ENCODE data around the gene CTIF.

Gene CTIF

DNA sequence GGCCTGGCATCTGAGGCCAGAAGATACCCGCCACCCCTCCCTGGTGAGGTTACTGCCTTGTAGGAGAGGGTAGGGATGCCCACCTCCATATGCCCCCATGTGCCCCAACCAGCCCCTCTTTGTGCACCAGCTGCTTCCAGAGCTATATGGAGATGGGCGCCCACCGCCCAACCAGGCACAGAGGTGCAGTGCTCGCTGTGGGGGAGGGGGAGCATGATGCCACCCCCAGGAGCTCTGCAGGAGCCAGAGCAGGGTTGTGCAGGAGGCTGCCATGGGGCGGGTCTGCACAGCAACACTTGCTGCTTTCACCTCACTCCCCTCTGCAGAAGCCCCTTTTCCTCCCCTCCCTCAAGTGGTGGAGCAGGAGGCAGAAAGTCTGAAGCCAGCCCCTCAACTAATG, 237.3 kb downstream of the CTIF start:
- TF ChIP-seq, protein P1, sequence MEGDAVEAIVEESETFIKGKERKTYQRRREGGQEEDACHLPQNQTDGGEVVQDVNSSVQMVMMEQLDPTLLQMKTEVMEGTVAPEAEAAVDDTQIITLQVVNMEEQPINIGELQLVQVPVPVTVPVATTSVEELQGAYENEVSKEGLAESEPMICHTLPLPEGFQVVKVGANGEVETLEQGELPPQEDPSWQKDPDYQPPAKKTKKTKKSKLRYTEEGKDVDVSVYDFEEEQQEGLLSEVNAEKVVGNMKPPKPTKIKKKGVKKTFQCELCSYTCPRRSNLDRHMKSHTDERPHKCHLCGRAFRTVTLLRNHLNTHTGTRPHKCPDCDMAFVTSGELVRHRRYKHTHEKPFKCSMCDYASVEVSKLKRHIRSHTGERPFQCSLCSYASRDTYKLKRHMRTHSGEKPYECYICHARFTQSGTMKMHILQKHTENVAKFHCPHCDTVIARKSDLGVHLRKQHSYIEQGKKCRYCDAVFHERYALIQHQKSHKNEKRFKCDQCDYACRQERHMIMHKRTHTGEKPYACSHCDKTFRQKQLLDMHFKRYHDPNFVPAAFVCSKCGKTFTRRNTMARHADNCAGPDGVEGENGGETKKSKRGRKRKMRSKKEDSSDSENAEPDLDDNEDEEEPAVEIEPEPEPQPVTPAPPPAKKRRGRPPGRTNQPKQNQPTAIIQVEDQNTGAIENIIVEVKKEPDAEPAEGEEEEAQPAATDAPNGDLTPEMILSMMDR (IDR thresholded peaks at IDR 0.05; ENCODE audit: insufficient read depth, low read length, poor library complexity, severe bottlenecking) = no peak
- no peak for TF ChIP-seq EZH2phosphoT487 (conservative IDR thresholded peaks at IDR 0.05; ENCODE audit: low read length)
- no peaks in the 10 kb centered on the region for H3F3A ChIP-seq (ENCODE audit: insufficient read depth)
- no peaks in the 10 kb centered on the region for H3K9me3 ChIP-seq (ENCODE audit: insufficient read depth, low read length)
- no peak overlapping the region for H2AFZ ChIP-seq (ENCODE audit: low read depth, low read length, severe bottlenecking)
- no peaks in the 10 kb centered on the region for H3K27me3 ChIP-seq (ENCODE audit: low read length)
- H3K79me2 ChIP-seq (ENCODE audit: insufficient read depth, low read length) = no peaks in the 10 kb centered on the region
- H4K20me1 ChIP-seq (ENCODE audit: low read depth, low read length) = no peaks in the 10 kb centered on the region
- no peak overlapping the region for H3K4me2 ChIP-seq (ENCODE audit: low read depth, low read length, poor library complexity, severe bottlenecking)
- H3K9ac ChIP-seq (ENCODE audit: low read length) = no peak overlapping the region
- H3K4me3 ChIP-seq (ENCODE audit: insufficient read depth, low read length, poor library complexity, severe bottlenecking) = no peak overlapping the region
- no peaks in the 10 kb centered on the region for H3K9me2 ChIP-seq (replicated peaks; ENCODE audit: insufficient read depth, low read length)
- no peak overlapping the region for H3K27ac ChIP-seq (ENCODE audit: low read depth, low read length)
- no peaks in the 10 kb centered on the region for H3K36me3 ChIP-seq (ENCODE audit: low read length)

- Histone ChIP-seq H3K9me3 (ENCODE audit: insufficient read depth, low read length) (no peaks in the 10 kb centered on the region), H3K9ac (ENCODE audit: low read length) (no peak overlapping the region), H3K27me3 (ENCODE audit: low read length) (no peaks in the 10 kb centered on the region), H3K27ac (ENCODE audit: low read depth, low read length) (no peak overlapping the region), H3K36me3 (ENCODE audit: low read length) (no peaks in the 10 kb centered on the region), H3K4me2 (ENCODE audit: low read depth, low read length, poor library complexity, severe bottlenecking) (no peak overlapping the region), H3K9me2 (replicated peaks; ENCODE audit: insufficient read depth, low read length) (no peaks in the 10 kb centered on the region), H3K79me2 (ENCODE audit: insufficient read depth, low read length) (no peaks in the 10 kb centered on the region), H2AFZ (ENCODE audit: low read depth, low read length, severe bottlenecking) (no peak overlapping the region), H4K20me1 (ENCODE audit: low read depth, low read length) (no peaks in the 10 kb centered on the region), H3F3A (ENCODE audit: insufficient read depth) (no peaks in the 10 kb centered on the region), H3K4me3 (ENCODE audit: insufficient read depth, low read length, poor library complexity, severe bottlenecking) (no peak overlapping the region)
- TF ChIP-seq EZH2phosphoT487 (conservative IDR thresholded peaks at IDR 0.05; ENCODE audit: low read length) = no peak
- TF ChIP-seq, protein P1 (IDR thresholded peaks at IDR 0.05; ENCODE audit: insufficient read depth, low read length, poor library complexity, severe bottlenecking) = no peak
Measured at GRCh38 chr18:48776641-48777025, 237.8 kb downstream of the CTIF start.

- no peaks in the 10 kb centered on the region for H4K20me1 ChIP-seq (ENCODE audit: low read depth, low read length)
- no peak overlapping the region for H3K9ac ChIP-seq (ENCODE audit: low read length)
- TF ChIP-seq EZH2phosphoT487 (conservative IDR thresholded peaks at IDR 0.05; ENCODE audit: low read length) = no peak
- TF ChIP-seq, protein P1 (IDR thresholded peaks at IDR 0.05; ENCODE audit: insufficient read depth, low read length, poor library complexity, severe bottlenecking) = peak; percentile 99
- no peaks in the 10 kb centered on the region for H3K27me3 ChIP-seq (ENCODE audit: low read length)
- H3K4me2 ChIP-seq (ENCODE audit: low read depth, low read length, poor library complexity, severe bottlenecking) = no peak overlapping the region
- H2AFZ ChIP-seq (ENCODE audit: low read depth, low read length, severe bottlenecking) = no peak overlapping the region
- no peaks in the 10 kb centered on the region for H3K9me3 ChIP-seq (ENCODE audit: insufficient read depth, low read length)
- H3K79me2 ChIP-seq (ENCODE audit: insufficient read depth, low read length) = no peaks in the 10 kb centered on the region
- H3K27ac ChIP-seq (ENCODE audit: low read depth, low read length) = no peak overlapping the region
- H3F3A ChIP-seq (ENCODE audit: insufficient read depth) = no peaks in the 10 kb centered on the region
- no peak overlapping the region for H3K4me3 ChIP-seq (ENCODE audit: insufficient read depth, low read length, poor library complexity, severe bottlenecking)
- no peaks in the 10 kb centered on the region for H3K36me3 ChIP-seq (ENCODE audit: low read length)
- H3K9me2 ChIP-seq (replicated peaks; ENCODE audit: insufficient read depth, low read length) = no peaks in the 10 kb centered on the region
Measured at GRCh38 chr18:48777026-48777743, 238.4 kb downstream of the CTIF start.
